Measurements from ENCODE around the gene CCR3.
"Not testable (repeated sequence)": the region's sequence is repeated elsewhere in the genome, so short reads cannot be mapped to it uniquely, and the experiment has no call there.

The CCR3 gene

DNA sequence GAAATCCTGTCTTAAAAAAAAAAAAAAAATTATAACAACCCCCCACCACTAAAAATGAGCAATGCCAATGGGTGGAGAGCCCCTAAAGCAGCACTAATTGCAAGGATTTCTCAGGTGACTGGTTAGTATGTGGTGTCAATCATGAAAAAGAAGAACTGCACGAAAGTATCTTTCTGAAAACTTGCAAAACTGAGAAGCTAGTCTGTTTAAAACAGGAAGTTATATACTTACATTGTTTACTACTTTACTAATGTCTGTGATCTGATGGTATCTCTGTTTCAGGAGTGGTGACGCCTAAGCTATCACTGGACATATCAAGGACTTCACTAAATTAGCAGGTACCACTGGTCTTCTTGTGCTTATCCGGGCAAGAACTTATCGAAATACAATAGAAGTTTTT lies at the start of gene CCR3:
CCR3 (plus strand) TSS at position 341 of the 400 bp plus-strand sequence. CDS start 22,699 bp downstream, outside the sequence.
- Histone ChIP-seq H3K4me1 (ENCODE audit: control insufficient read depth, insufficient read depth, low read length) (no peaks in the 10 kb centered on the region), H3K36me3 (ENCODE audit: control insufficient read depth, insufficient read depth, low read length) (no peaks in the 10 kb centered on the region), H3K27ac (ENCODE audit: low read depth, low read length) (no peak within 1 kb of the TSS), H3K4me3 (ENCODE audit: low read length) (no peak within 1 kb of the TSS), H3K9ac (ENCODE audit: low read length) (no peak within 1 kb of the TSS), H3K27me3 (ENCODE audit: control insufficient read depth, insufficient read depth, low read length) (no peaks in the 10 kb centered on the region)

DNA sequence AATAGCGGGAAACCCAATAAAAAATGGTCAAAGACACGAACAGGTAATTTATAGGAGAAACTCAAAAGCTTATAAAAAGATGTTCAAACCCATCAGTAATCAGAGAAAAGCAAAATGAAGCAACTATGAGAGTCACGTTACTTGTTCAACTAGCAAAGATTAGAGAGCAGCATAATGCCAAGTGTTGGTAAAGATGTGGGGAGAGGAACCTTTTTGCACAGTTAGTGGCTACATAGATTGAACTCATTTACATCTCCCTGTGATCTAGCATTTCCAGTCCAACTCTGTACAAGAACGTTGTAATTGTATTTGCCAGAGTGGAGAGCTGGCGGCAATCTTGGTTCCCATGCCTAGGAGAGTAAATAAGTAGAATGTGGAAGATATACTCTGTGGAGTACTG lies 49.3 kb upstream of the CCR3 start:
- H3K4me1 ChIP-seq (ENCODE audit: control insufficient read depth, insufficient read depth, low read length), result no peaks in the 10 kb centered on the region
- no peak overlapping the region for H3K9ac ChIP-seq (ENCODE audit: low read length)
- H3K27ac ChIP-seq (ENCODE audit: low read depth, low read length), result no peak overlapping the region
- H3K4me3 ChIP-seq (ENCODE audit: low read length), result no peak overlapping the region
- H3K36me3 ChIP-seq (ENCODE audit: control insufficient read depth, insufficient read depth, low read length), result no peaks in the 10 kb centered on the region
- no peaks in the 10 kb centered on the region for H3K27me3 ChIP-seq (ENCODE audit: control insufficient read depth, insufficient read depth, low read length)

DNA sequence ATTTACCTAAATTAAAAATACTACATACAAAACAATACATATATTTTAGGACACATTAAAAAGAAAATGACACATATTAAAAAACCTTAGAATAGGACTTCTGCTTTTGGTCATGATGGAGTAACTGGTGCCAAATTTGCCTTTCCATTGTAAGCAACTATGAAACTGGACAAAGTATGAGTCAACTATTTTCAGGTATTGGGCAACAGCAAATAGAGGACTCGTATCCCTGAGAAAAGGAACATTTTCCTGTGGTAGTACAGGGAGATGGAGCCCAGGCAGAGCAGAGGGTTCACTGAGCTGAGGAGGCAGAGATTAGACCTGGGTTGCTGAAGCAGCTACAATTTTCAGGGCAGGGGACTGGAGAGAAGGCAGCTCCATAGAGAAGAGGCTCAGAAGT lies 48.8 kb upstream of the CCR3 start:
- no peaks in the 10 kb centered on the region for H3K27me3 ChIP-seq (ENCODE audit: control insufficient read depth, insufficient read depth, low read length)
- no peaks in the 10 kb centered on the region for H3K4me1 ChIP-seq (ENCODE audit: control insufficient read depth, insufficient read depth, low read length)

DNA sequence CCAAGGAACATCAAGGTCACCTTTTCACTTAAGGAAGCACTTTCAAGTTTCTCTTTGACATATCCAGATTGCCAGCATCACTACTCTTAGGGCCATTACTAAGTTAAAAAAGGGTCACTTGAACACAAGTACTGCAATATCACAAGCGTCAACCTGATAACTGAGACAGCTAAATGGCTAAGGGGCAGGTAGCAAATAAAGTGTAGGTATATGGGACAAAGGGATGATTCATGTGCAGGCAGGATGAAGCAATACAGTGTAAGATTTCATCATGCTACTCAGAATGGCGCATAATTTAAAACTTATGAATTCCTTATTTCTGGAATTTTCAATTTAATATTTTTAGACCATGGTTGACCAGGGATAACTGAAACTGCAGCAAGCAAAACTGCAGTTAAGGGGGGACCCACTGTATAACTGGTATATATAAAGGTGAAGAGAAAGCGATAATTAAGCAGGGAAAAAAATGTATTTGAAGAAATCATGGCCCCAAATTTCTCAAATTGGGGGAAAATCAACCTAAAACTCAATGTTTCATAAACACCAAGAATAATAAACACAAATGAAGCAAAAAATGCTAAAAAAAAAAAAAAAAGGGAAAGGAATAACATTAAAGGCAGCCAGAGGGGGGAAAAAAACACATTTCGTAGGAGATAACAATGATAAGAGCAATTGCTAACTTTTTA lies 47.2 kb upstream of the CCR3 start:
- Histone ChIP-seq H3K27me3 (ENCODE audit: control insufficient read depth, insufficient read depth, low read length) (no peaks in the 10 kb centered on the region), H3K9ac (ENCODE audit: low read length) (no peak overlapping the region), H3K4me1 (ENCODE audit: control insufficient read depth, insufficient read depth, low read length) (no peaks in the 10 kb centered on the region), H3K27ac (ENCODE audit: low read depth, low read length) (no peak overlapping the region), H3K36me3 (ENCODE audit: control insufficient read depth, insufficient read depth, low read length) (no peaks in the 10 kb centered on the region), H3K4me3 (ENCODE audit: low read length) (no peak overlapping the region)

More for the DNA sequence above, 48.8 kb upstream of the CCR3 start:
- H3K9ac ChIP-seq (ENCODE audit: low read length), result no peak overlapping the region
- no peak overlapping the region for H3K4me3 ChIP-seq (ENCODE audit: low read length)
- no peaks in the 10 kb centered on the region for H3K36me3 ChIP-seq (ENCODE audit: control insufficient read depth, insufficient read depth, low read length)
- no peak overlapping the region for H3K27ac ChIP-seq (ENCODE audit: low read depth, low read length)

DNA sequence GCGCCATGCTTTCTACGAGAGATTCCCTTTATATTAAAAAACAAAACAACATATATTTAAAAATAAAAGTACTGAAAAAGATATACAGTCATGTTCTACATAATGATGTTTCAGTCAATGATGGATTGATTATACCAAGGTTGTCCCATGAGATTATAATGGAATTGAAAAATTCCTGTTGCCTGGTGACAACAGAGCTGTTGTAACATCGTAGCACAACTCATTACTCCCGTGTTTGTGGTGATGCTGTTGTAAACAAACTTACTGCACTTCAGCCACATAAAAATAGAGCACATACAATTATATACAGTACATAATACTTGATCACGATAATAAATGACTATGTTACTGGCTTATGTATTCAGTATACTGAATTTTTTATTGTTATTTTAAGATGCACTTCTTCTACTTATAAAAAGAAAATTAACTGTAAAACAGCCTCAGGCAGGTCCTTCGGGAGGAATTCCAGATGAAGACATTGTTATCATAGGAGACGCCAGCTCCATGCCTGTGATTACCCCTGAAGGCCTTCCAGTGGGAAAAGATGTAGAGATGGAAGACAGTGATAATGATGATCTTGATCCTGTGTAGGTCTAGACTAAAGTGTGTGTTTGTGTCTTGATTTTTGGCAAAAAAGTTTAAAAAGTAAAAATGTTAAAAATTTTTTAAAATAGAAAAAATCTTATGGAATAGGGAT lies 45.9 kb upstream of the CCR3 start:
- no peak overlapping the region for H3K4me3 ChIP-seq (ENCODE audit: low read length)
- H3K9ac ChIP-seq (ENCODE audit: low read length), result no peak overlapping the region
- H3K27me3 ChIP-seq (ENCODE audit: control insufficient read depth, insufficient read depth, low read length), result no peaks in the 10 kb centered on the region
- H3K36me3 ChIP-seq (ENCODE audit: control insufficient read depth, insufficient read depth, low read length), result no peaks in the 10 kb centered on the region
- no peaks in the 10 kb centered on the region for H3K4me1 ChIP-seq (ENCODE audit: control insufficient read depth, insufficient read depth, low read length)
- H3K27ac ChIP-seq (ENCODE audit: low read depth, low read length), result no peak overlapping the region

DNA sequence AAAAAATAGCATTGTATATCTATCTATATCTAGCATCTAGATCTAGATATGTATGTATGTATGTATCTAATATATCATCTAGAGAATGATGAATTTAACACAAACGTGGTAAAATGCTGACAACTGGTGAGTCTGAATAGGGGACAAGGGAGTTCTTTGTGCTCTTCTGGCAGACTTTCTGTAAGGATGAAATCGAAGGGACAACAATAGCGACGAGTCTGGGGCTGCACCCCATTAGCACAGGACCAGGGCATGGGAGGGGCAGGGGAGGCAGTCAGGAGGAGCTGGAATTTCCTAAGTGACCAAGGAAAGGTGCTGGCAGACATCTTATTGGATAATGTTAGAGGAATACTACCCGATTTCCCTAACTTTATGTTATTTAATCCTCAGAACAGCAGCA lies 42.0 kb upstream of the CCR3 start:
- Histone ChIP-seq H3K4me3 (ENCODE audit: low read length) (no peak overlapping the region), H3K27ac (ENCODE audit: low read depth, low read length) (no peak overlapping the region)

DNA sequence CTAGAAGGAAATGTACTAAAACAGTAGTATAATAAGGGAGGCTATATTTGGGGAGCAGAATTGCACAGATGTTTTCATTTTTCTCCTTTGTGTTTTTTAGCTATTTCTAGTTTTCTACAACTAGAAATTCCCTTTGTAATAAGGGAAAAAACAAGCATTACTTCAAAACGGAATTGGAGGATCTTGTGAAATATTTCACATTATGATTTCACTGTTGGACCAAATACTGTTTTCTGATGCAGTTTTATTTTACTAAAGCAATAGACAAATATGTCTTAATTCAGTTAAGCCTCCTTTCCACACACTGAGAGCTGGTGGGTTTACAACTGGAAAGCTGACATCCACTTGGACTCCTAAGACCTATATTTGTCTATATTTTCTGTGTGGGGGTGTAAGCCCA lies 41.5 kb upstream of the CCR3 start:
- Histone ChIP-seq H3K4me3 (ENCODE audit: low read length) (no peak overlapping the region), H3K4me1 (ENCODE audit: control insufficient read depth, insufficient read depth, low read length) (no peaks in the 10 kb centered on the region), H3K27ac (ENCODE audit: low read depth, low read length) (no peak overlapping the region), H3K9ac (ENCODE audit: low read length) (no peak overlapping the region), H3K36me3 (ENCODE audit: control insufficient read depth, insufficient read depth, low read length) (no peaks in the 10 kb centered on the region), H3K27me3 (ENCODE audit: control insufficient read depth, insufficient read depth, low read length) (no peaks in the 10 kb centered on the region)

More for the DNA sequence above, 42.0 kb upstream of the CCR3 start:
- Histone ChIP-seq H3K27me3 (ENCODE audit: control insufficient read depth, insufficient read depth, low read length) (no peaks in the 10 kb centered on the region), H3K36me3 (ENCODE audit: control insufficient read depth, insufficient read depth, low read length) (no peaks in the 10 kb centered on the region), H3K9ac (ENCODE audit: low read length) (no peak overlapping the region), H3K4me1 (ENCODE audit: control insufficient read depth, insufficient read depth, low read length) (no peaks in the 10 kb centered on the region)

DNA sequence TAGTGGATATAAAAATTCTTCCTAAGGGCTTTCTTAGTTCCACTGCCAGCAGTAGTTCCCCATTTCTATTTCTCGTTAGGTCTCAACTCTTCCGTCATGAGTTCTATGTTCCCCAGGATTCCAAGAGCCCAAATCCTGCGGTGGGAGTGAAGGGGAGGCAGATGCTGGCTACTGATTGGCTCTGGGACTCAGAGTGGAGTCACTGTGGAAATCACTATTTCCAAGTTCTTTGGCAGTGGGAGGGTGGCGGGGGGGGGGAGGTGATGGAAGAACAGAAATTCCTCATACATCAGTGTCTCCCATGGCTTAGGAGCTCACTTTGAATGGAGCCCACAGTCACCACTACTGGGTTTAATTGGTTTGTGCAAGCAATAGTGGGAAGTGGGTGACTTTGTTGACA lies 39.7 kb upstream of the CCR3 start:
- Histone ChIP-seq H3K9ac (ENCODE audit: low read length) (no peak overlapping the region), H3K4me1 (ENCODE audit: control insufficient read depth, insufficient read depth, low read length) (no peaks in the 10 kb centered on the region), H3K36me3 (ENCODE audit: control insufficient read depth, insufficient read depth, low read length) (no peaks in the 10 kb centered on the region), H3K4me3 (ENCODE audit: low read length) (no peak overlapping the region), H3K27me3 (ENCODE audit: control insufficient read depth, insufficient read depth, low read length) (no peaks in the 10 kb centered on the region), H3K27ac (ENCODE audit: low read depth, low read length) (no peak overlapping the region)

DNA sequence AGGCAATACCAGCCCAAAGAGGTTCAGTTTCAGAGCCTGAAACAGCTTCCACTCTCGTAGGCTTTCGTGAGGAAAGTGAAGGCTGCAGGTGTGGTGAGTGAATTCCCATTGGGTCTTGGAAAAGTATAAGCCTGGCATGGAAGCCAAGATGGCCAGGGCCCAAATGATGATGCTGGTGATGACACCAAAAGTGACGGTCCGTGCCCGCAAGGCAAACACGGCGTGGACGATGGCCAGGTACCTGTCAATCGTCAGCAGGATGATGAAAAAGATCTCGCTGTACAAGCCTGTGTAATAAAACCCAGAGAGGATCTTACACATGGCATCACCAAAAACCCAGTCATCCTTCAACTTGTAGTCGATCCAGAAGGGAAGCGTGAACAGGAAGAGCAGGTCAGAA lies 38.6 kb upstream of the CCR3 start:
- H3K27ac ChIP-seq (ENCODE audit: low read depth, low read length), result no peak overlapping the region
- no peaks in the 10 kb centered on the region for H3K4me1 ChIP-seq (ENCODE audit: control insufficient read depth, insufficient read depth, low read length)
- no peak overlapping the region for H3K4me3 ChIP-seq (ENCODE audit: low read length)
- no peak overlapping the region for H3K9ac ChIP-seq (ENCODE audit: low read length)
- H3K36me3 ChIP-seq (ENCODE audit: control insufficient read depth, insufficient read depth, low read length), result no peaks in the 10 kb centered on the region
- no peaks in the 10 kb centered on the region for H3K27me3 ChIP-seq (ENCODE audit: control insufficient read depth, insufficient read depth, low read length)

DNA sequence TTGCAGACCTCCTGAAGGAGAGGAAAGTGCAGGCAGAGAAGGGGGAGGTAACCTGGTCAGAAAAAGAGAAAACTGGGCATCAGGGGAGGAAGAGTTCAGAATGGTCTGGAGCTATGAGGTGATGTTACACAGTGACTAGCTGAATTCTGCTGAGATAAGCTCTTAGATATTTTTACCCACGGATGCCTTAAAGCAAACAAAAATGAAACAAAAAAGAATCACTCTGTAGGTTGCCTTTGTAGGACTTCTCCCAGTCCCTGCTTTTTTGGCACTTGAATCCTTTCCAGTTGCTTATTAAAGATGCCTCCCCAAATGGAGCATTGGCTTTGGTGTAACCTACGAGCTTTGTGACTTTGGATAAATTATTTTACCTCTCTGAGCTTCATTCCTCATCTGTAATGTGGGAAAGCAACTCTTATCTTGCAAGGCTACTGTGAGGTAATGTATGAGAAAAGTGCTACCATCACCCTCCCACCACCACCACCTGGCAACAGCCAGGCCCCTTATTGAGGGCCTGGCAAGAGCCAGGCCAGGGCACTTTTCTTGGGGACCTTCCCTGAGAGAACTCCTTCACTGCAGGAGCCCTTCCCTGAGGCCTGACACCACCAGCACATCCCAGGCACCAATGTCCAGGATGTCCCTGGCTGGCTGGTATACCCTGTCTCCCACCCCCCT lies 36.8 kb upstream of the CCR3 start:
- H3K9ac ChIP-seq (ENCODE audit: low read length), result no peak overlapping the region
- H3K36me3 ChIP-seq (ENCODE audit: control insufficient read depth, insufficient read depth, low read length), result no peaks in the 10 kb centered on the region
- H3K4me3 ChIP-seq (ENCODE audit: low read length), result no peak overlapping the region
- H3K27ac ChIP-seq (ENCODE audit: low read depth, low read length), result no peak overlapping the region
- no peaks in the 10 kb centered on the region for H3K27me3 ChIP-seq (ENCODE audit: control insufficient read depth, insufficient read depth, low read length)
- no peaks in the 10 kb centered on the region for H3K4me1 ChIP-seq (ENCODE audit: control insufficient read depth, insufficient read depth, low read length)

DNA sequence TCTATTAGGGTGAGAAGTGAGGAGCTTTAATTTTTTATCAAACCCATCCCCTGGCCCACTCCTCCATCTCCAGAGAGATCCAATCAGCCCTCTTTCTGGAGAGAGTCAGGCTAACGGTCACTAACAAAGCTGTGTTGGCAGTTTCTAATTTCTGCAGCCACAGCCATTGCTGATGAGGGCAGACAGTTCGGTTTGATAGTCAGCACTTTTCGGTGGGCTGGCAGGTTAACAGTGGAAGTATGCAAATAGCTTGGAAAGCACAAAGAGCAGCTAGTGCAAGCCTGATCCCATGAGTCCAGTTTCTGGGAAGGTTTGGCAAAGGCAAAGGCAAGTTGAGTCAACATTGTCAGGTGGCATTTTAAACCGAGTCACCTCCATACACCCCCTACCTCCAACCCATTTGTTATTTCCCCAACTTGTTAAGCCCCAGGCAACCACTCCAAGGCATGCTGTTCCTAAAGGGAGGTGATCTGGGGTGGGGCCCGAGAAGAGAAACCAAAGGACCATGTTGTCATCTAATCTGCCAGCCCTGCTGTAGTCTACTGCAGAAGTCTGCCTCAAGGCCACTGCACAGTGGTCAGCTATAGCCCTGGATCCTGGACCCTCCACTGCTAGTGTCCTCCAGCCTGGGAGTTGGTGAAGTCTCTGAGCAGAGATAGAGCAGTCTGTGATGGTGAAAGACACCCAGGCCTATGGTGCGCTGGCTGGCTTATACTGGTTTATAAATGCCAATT lies 35.8 kb upstream of the CCR3 start:
- no peaks in the 10 kb centered on the region for H3K27me3 ChIP-seq (ENCODE audit: control insufficient read depth, insufficient read depth, low read length)
- H3K36me3 ChIP-seq (ENCODE audit: control insufficient read depth, insufficient read depth, low read length), result no peaks in the 10 kb centered on the region
- H3K27ac ChIP-seq (ENCODE audit: low read depth, low read length), result no peak overlapping the region
- H3K4me3 ChIP-seq (ENCODE audit: low read length), result peak overlapping the region; percentile 5
- no peaks in the 10 kb centered on the region for H3K4me1 ChIP-seq (ENCODE audit: control insufficient read depth, insufficient read depth, low read length)
- no peak overlapping the region for H3K9ac ChIP-seq (ENCODE audit: low read length)

DNA sequence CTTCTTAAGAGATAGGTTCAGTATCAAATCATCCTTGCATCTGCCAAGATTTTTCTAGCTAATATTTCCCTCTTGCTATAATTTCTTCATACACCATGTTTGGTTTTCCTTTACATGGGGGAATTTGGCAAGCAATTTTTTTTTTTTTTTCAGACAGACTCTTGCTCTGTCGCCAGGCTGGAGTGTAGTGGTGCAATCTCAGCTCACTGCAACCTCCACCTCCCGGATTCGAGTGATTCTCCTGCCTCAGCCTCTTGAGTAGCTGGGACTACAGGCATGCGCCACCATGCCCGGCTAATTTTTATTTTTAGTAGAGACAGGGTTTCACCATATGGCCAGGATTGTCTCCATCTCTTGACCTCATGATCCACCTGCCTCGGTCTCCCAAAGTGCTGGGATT lies 34.7 kb upstream of the CCR3 start:
- H3K36me3 ChIP-seq (ENCODE audit: control insufficient read depth, insufficient read depth, low read length); H3K27me3 ChIP-seq (ENCODE audit: control insufficient read depth, insufficient read depth, low read length); H3K9ac ChIP-seq (ENCODE audit: low read length); H3K4me3 ChIP-seq (ENCODE audit: low read length); H3K27ac ChIP-seq (ENCODE audit: low read depth, low read length); H3K4me1 ChIP-seq (ENCODE audit: control insufficient read depth, insufficient read depth, low read length): not testable (repeated sequence)
